Ovary (tissue), 9 donors: ENCODE data around the gene RPL37A. TPM values are rescaled to one million over a fixed set of nuclear protein-coding genes. Genes with fewer than 3 reads are reported as not detected.

Source experiments
- DNase-seq, 5 donors: peaks; one replicate each; pipeline ENCODE4 v3.0.0-alpha.2; 2019 to 2020
- H3K27ac ChIP-seq, 2 donors: fragments of 200-600 bp; one replicate each; pipeline versions ENCODE4 v1.5.1 to v1.8.0; 2019 to 2022
- H3K27me3 ChIP-seq: fragments of 200-600 bp; one replicate; pipeline ENCODE4 v1.8.0; 2022
- H3K36me3 ChIP-seq: fragments of 200-600 bp; sonication (generic); one replicate; pipeline ENCODE4 v1.5.1; 2019
- H3K4me1 ChIP-seq: one replicate; pipeline ENCODE4 v1.8.1; 2013; ENCODE audit warnings: mild to moderate bottlenecking, moderate library complexity; ENCODE audit not compliant: insufficient read depth
- H3K4me3 ChIP-seq: fragments of 200-600 bp; sonication (generic); one replicate; pipeline ENCODE4 v1.5.1; 2017
- H3K9me3 ChIP-seq, 2 donors: fragments of 200-600 bp in 1 of 2; sonication (generic) in 1 of 2; one replicate each; pipeline versions ENCODE4 v1.5.1 to v1.8.1; 2013 to 2019; ENCODE audit warnings: mild to moderate bottlenecking in 1 of 2, moderate library complexity in 1 of 2
- CTCF ChIP-seq, 3 donors: fragments of 450-650 bp in 2 of 3; fragments of 200-600 bp in 1 of 3; IDR thresholded peaks; one replicate each; pipeline versions ENCODE4 v1.5.1 to v1.8.0; 2016 to 2022; ENCODE audit warnings: antibody characterized with exemption in 3 of 3, mild to moderate bottlenecking in 1 of 3
- EP300 ChIP-seq: sonication (generic); formaldehyde crosslinking; IDR thresholded peaks from one replicate; pipeline ENCODE4 v1.6.1; 2017; ENCODE audit warnings: antibody characterized with exemption
- POLR2A ChIP-seq: fragments of 450-650 bp; IDR thresholded peaks from one replicate; pipeline ENCODE4 v1.6.1; 2017; ENCODE audit warnings: antibody characterized with exemption, mild to moderate bottlenecking, moderate library complexity
- WGBS, 3 donors: extraction: QIAGEN DNeasy Blood & Tissue Kit in 1 of 3; methylation state at CpG; one replicate each; pipeline versions ENCODE4 v1.1.5 to v1.1.7; 2013 to 2017; 5-methylcytosine and 5-hydroxymethylcytosine counted together
- intact Hi-C, 4 donors: fragments of 100-400 bp; cut with DNase I; formaldehyde crosslinking; loops; one replicate each; pipeline versions ENCODE4 v1.11.0 to v1.15.1; 2022 to 2023
- polyA plus RNA-seq, 2 donors: library from polyadenylated mRNA; stranded (reverse); fragments of 200-250 nt in 1 of 2; fragments of 350-450 nt in 1 of 2; fragmentation: Illumina TruSeq in 1 of 2; extraction: RNeasy Lipid Tissue Mini Kit (QIAGEN cat#74804) in 1 of 2; gene quantifications; one replicate each; pipeline ENCODE4 v1.2.3, GENCODE V29; 2013 to 2014
- total RNA-seq, 7 donors: library from RNA; depleted of rRNA in 2 of 7; stranded (reverse); fragments of >200 nt in 2 of 7; fragmentation: NEBNext Ultra II Directional in 3 of 7; extraction: Animal tissue kit (Norgen Biotek cat#: 25700) in 3 of 7; gene quantifications; one replicate each; pipeline versions ENCODE4 v1.1.0 to v1.2.4, GENCODE V29; 2016 to 2023
- donor health status: DM: no; HTN: no; CAD: no; lungs with moderate emphysema.
- donor health status: DM: no; HTN: no; CAD: no.
- donor health status: Bipolar disorder and iron deficiency.
- donor health status: DM: yes; HTN: yes; CAD: no.
- donor health status: DM: no; HTN: no; CAD: no.
- donor health status: DM: yes; HTN: yes; CAD: no.

The RPL37A gene
- total and polyA plus RNA-seq, 9 donors, result 3,187 to 7,390 (median 5,316) TPM

- no peak for DNase-seq
- Histone ChIP-seq H3K4me3 (no peak overlapping the region), H3K4me1 (no peaks in the 10 kb centered on the region), H3K27ac (no peak overlapping the region), H3K36me3 (no peaks in the 10 kb centered on the region), H3K27me3 (no peaks in the 10 kb centered on the region), H3K9me3 (no peaks in the 10 kb centered on the region)
- 73 to 89% (median 87%) methylated on average over 2 of the region's 2 CpGs for WGBS, 3 donors
- intact Hi-C loops, result no loop called here
- no peak for TF ChIP-seq POLR2A
- no peak for TF ChIP-seq CTCF (IDR thresholded peaks at IDR 0.05)
- no peak for TF ChIP-seq EP300
Measured at GRCh38 chr2:216463148-216463547, 35.5 kb upstream of the RPL37A start.

- H3K36me3 ChIP-seq, result no peaks in the 10 kb centered on the region
- H3K27me3 ChIP-seq, result no peaks in the 10 kb centered on the region
- no peak for TF ChIP-seq EP300
- no peak for TF ChIP-seq POLR2A
Measured at GRCh38 chr2:216464104-216464720, 34.4 kb upstream of the RPL37A start.

GRCh38 chr2:216465579-216466195 lies 33.0 kb upstream of the RPL37A start:
- WGBS, 3 donors, result 71 to 76% (median 72%) methylated on average over 5 of the region's 5 CpGs
- Histone ChIP-seq H3K27ac (no peak overlapping the region), H3K9me3 (no peaks in the 10 kb centered on the region), H3K36me3 (no peaks in the 10 kb centered on the region), H3K4me3 (no peak overlapping the region), H3K4me1 (no peaks in the 10 kb centered on the region), H3K27me3 (no peaks in the 10 kb centered on the region)
- DNase-seq, result no peak
- intact Hi-C loops, result no loop called here
- no peak for TF ChIP-seq EP300

More at GRCh38 chr2:216464104-216464720, 34.4 kb upstream of the RPL37A start:
- Histone ChIP-seq H3K27ac (no peak overlapping the region), H3K4me1 (no peaks in the 10 kb centered on the region), H3K9me3 (no peaks in the 10 kb centered on the region), H3K4me3 (no peak overlapping the region)
- intact Hi-C loops, result no loop called here
- DNase-seq, result no peak
- WGBS, 3 donors, result 82 to 84% (median 84%) methylated on average over 6 of the region's 6 CpGs

- intact Hi-C loops, result no loop called here
- H3K27ac ChIP-seq, result no peak overlapping the region
- no peaks in the 10 kb centered on the region for H3K36me3 ChIP-seq
- no peaks in the 10 kb centered on the region for H3K9me3 ChIP-seq
- TF ChIP-seq POLR2A, result no peak
- TF ChIP-seq EP300, result no peak
- no peak for TF ChIP-seq CTCF (IDR thresholded peaks at IDR 0.05)
- H3K4me3 ChIP-seq, result no peak overlapping the region
- H3K4me1 ChIP-seq, result no peaks in the 10 kb centered on the region
- WGBS, 3 donors, result 94 to 97% (median 97%) methylated on average over 4 of the region's 4 CpGs
- no peaks in the 10 kb centered on the region for H3K27me3 ChIP-seq
- DNase-seq, result no peak
Measured at GRCh38 chr2:216467845-216468244, 30.8 kb upstream of the RPL37A start.

- H3K4me3 ChIP-seq, result no peak overlapping the region
- H3K9me3 ChIP-seq, result no peaks in the 10 kb centered on the region
- H3K27me3 ChIP-seq, result no peaks in the 10 kb centered on the region
- TF ChIP-seq CTCF (IDR thresholded peaks at IDR 0.05), result no peak
- TF ChIP-seq POLR2A, result no peak
- no peak for TF ChIP-seq EP300
- intact Hi-C loops, result no loop called here
- no peaks in the 10 kb centered on the region for H3K36me3 ChIP-seq
- no peak overlapping the region for H3K27ac ChIP-seq
- no peaks in the 10 kb centered on the region for H3K4me1 ChIP-seq
- no peak for DNase-seq
Measured at GRCh38 chr2:216469661-216470060, 29.0 kb upstream of the RPL37A start.
